ELF-1 (cell line): ENCODE data around the gene SCP2.
A peak's percentile ranks its signal among the peaks of the same experiment; 100 is the strongest.

Experiments
- DNase-seq: peaks from one replicate; pipeline ENCODE4 v3.0.0-alpha.2; 2016; ENCODE audit warnings: low read depth, low spot score

The SCP2 gene

GRCh38 chr1:53068314-53069099 is 141.4 kb downstream of the SCP2 start:
- DNase-seq, result no peak

DNA sequence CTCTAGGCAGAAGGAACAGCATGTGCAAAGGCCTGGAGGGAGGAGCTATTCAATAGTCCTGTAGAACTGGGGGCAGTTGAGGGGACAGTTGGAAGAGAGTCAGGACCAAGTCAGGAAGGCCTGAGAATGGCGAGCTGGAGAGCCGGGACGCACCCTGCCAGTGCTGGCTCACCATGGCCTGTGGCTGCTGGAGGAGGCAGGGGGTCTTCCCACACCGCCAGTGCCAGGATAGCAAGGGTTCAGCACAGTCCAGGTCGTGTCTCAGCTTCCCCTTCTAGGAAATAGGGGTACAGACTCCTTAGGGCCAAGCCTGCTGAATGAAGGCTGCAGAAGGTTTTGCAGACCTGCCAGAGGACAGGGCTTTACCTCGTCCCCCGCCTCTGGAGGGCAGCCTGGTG is 142.2 kb downstream of the SCP2 start:
- DNase-seq, result no peak

- DNase-seq, result no peak
These were observed 142.7 kb downstream of the SCP2 start for GRCh38 chr1:53069663-53070327.

GRCh38 chr1:53070621-53071020 is 143.5 kb downstream of the SCP2 start:
- no peak for DNase-seq

GRCh38 chr1:53071167-53071865 is 144.2 kb downstream of the SCP2 start:
- DNase-seq, result no peak

- no peak for DNase-seq
These were observed 144.8 kb downstream of the SCP2 start for GRCh38 chr1:53071915-53072314.

- no peak for DNase-seq
These were observed 146.2 kb downstream of the SCP2 start for GRCh38 chr1:53073287-53073686.

DNA sequence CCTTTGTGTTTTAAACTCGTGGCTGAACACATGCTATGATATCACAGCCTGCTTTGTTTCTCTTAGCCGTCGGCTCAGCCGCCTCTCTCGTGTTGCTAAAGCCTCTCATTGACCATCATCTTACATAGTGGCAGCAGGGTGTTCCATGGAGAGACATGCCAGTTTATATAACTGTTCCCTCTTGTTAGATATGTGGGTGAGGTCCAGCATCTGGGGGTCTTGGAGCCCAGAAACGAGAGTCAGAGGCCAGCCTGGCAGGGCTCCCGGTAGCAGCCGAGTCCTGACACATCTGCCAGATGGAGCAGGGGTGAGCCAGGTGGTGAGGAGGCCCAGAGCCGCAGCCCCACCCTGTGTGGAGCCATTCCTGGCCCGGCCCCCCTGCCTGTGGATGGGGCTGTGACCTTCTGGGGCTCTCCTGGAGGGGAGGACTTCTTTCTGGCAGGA is 146.8 kb downstream of the SCP2 start:
- no peak for DNase-seq

GRCh38 chr1:53074313-53075154 is 147.5 kb downstream of the SCP2 start:
- no peak for DNase-seq

- DNase-seq, result no peak
These were observed 148.1 kb downstream of the SCP2 start for GRCh38 chr1:53075206-53075605.

DNA sequence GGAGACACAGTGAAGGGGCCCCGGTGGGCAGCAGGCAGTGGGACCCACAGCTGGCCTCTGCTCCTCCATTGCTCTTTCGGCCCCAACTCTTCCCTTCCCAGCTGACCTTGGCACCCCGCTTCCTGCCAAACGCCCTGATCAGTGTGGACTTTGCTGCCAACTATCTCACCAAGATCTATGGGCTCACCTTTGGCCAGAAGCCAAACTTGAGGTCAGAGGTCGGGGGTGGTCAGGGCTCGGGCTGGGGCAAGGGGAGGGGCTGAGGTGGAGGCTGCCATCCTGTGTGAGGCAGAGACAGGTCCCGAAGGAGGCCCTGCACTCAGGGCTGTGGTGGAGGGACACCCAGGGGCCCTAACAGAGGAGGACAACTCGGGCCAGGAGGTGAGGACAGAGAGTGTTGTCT is 148.7 kb downstream of the SCP2 start:
- no peak for DNase-seq

GRCh38 chr1:53076165-53076564 is 149.1 kb downstream of the SCP2 start:
- DNase-seq, result no peak

DNA sequence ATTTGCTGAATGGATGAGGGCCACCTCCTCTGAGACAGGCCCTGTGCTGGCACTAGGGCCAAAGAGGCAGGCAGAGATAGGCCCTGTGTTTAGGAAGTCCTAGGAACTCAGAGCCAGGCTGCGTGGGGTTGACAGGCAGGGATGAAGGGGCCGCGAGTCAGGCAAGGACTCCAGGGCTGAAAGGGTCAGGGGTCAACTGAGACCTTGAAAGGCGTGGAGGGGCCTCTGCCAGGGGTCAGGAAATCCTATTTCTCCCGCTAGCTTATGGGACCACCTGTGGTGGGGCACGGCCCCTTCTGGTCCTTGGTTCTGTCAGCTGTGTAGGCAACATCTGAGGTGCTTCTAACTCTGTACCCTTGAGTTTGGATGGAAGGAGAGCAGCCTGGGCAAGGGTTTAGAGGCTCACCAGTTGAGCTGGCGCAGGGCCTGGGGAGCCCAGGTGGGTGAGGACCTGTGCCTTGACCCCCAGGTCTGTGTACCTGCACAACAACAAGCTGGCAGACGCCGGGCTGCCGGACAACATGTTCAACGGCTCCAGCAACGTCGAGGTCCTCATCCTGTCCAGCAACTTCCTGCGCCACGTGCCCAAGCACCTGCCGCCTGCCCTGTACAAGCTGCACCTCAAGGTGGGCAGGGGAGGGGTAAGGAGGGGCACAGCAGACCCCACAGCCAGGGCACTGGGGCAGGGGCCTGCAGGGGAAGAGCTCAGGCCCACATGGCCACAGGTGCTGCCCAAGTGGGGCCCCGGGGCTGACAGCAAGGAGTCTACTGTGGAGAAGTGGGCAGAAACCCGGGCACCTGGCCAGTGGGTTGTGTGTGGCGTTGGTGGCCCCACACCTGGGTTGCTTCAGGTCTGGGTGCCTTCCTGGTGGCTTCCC is 149.9 kb downstream of the SCP2 start:
- DNase-seq, result no peak

GRCh38 chr1:53077599-53077965 is 150.5 kb downstream of the SCP2 start:
- peak; percentile 39 for DNase-seq

DNA sequence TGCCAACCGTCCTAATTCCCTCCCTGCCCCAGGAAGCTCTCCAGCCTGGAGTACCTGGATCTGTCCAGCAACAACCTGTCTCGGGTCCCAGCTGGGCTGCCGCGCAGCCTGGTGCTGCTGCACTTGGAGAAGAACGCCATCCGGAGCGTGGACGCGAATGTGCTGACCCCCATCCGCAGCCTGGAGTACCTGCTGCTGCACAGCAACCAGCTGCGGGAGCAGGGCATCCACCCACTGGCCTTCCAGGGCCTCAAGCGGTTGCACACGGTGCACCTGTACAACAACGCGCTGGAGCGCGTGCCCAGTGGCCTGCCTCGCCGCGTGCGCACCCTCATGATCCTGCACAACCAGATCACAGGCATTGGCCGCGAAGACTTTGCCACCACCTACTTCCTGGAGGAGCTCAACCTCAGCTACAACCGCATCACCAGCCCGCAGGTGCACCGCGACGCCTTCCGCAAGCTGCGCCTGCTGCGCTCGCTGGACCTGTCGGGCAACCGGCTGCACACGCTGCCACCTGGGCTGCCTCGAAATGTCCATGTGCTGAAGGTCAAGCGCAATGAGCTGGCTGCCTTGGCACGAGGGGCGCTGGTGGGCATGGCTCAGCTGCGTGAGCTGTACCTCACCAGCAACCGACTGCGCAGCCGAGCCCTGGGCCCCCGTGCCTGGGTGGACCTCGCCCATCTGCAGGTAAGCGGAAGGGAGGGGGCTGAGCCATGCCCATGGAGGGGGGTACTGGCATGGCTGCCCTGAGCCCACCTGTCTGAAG is 151.4 kb downstream of the SCP2 start:
- no peak for DNase-seq

DNA sequence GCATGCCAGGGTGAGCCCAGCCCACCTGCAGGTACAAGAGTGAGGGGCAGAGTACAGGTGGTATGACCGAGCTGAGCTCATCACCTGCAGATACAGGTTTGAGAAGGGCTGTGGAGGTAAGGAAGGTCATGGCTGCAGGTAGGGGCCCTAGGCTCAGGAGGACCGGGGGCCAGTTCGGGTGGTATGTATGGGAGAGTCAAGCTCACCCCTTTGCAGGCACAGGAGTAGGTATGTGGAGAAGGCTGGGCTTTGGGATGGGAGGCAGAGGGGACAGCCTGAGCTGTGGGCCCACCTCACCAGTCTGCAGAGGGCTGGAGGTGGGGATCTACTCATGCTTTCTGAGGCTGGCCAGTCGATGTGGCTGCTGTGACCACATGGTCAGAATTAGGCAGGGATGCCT is 152.2 kb downstream of the SCP2 start:
- DNase-seq, result no peak

- no peak for DNase-seq
These were observed 153.0 kb downstream of the SCP2 start for GRCh38 chr1:53080041-53080440.

- no peak for DNase-seq
These were observed 153.7 kb downstream of the SCP2 start for GRCh38 chr1:53080769-53081168.

DNA sequence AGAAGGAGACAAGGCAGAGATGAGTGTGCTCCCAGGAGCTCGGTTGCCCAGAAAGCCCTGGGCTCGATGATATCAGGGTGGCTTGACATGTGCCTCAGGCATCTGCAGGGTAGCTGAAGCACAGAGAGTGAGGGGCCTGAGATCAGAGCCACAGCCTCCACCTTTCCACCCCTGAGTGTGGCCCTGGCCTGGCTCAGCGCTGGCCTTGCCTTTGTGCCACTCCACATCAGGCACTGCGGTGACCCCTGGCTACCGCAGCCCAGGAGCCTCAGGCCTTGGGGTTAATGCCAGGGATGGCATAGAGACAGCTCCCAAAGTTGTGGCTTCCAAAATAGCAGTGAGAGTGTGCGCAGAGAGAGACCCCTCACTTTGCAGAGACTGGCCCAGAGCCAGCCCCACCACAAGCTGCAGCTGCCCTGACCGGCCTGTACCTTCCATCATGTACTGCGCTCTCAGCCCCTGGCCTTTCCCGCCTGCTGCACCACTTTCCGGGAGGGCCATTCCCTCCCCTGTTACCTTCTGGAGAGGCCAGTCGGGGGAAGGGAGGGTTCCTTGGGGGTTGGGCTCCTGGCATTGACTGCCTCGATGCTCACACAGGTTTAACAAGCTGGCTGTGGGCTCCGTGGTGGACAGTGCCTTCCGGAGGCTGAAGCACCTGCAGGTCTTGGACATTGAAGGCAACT is 154.4 kb downstream of the SCP2 start:
- DNase-seq, result no peak
